Adrenal gland (tissue), 12 donors: ENCODE measurements around the gene FAS. TPM values are rescaled to one million over a fixed set of nuclear protein-coding genes. Genes with fewer than 3 reads are reported as not detected.

Experiments used
- DNase-seq, 7 donors: peaks; one replicate each; pipeline ENCODE4 v3.0.0-alpha.2; 2019 to 2020
- H3K27ac ChIP-seq, 5 donors: fragments of 200-600 bp; sonication (generic) in 4 of 5; 1 replicate in 3 of 5; 2 replicates in 2 of 5; pipeline versions ENCODE4 v1.5.1 to v1.8.0; 2016 to 2020; ENCODE audit warnings: mild to moderate bottlenecking in 1 of 5
- H3K27me3 ChIP-seq: fragments of 200-600 bp; 2 replicates; pipeline ENCODE4 v1.8.0; 2021
- H3K36me3 ChIP-seq, 2 donors: fragments of 200-600 bp; replicated peaks in 1 of 2; 1 replicate in 1 of 2; 2 replicates in 1 of 2; pipeline versions ENCODE4 v1.5.1 to v1.8.0; 2018 to 2022
- H3K4me1 ChIP-seq, 2 donors: fragments of 200-600 bp; replicated peaks in 1 of 2; 1 replicate in 1 of 2; 2 replicates in 1 of 2; pipeline versions ENCODE4 v1.5.1 to v1.8.0; 2018 to 2021
- H3K4me3 ChIP-seq, 4 donors: fragments of 200-600 bp; sonication (generic) in 3 of 4; one replicate each; pipeline ENCODE4 v1.5.1; 2016 to 2018
- H3K9me3 ChIP-seq, 3 donors: fragments of 200-600 bp; sonication (generic) in 1 of 3; replicated peaks in 1 of 3; 1 replicate in 2 of 3; 2 replicates in 1 of 3; pipeline versions ENCODE4 v1.5.1 to v1.8.0; 2016 to 2021
- POLR2A ChIP-seq, 2 donors: fragments of 450-650 bp; IDR thresholded peaks; one replicate each; pipeline ENCODE4 v1.6.1; 2017; ENCODE audit warnings: antibody characterized with exemption in 2 of 2, mild to moderate bottlenecking in 2 of 2, moderate library complexity in 1 of 2
- WGBS, 4 donors: extraction: QIAGEN DNeasy Blood & Tissue Kit in 2 of 4; methylation state at CpG; one replicate each; pipeline versions ENCODE4 v1.1.5 to v1.1.7; 2013 to 2017; 5-methylcytosine and 5-hydroxymethylcytosine counted together
- intact Hi-C, 2 donors: fragments of 100-400 bp; cut with DNase I; formaldehyde crosslinking; loops; one replicate each; pipeline versions ENCODE4 v1.14.1 to v1.15.0; 2022 to 2023
- polyA plus RNA-seq, 3 donors: library from polyadenylated mRNA; stranded (reverse); fragments of 200-250 nt in 2 of 3; fragments of 350-450 nt in 1 of 3; fragmentation: Illumina TruSeq in 1 of 3; extraction: RNeasy Lipid Tissue Mini Kit (QIAGEN cat#74804) in 1 of 3; gene quantifications; one replicate each; pipeline ENCODE4 v1.2.3, GENCODE V29; 2013 to 2014
- total RNA-seq, 9 donors: library from RNA; depleted of rRNA in 4 of 9; stranded (reverse); fragments of >200 nt in 4 of 9; fragments of 120-200 nt in 1 of 9; fragmentation: NEBNext Ultra II Directional in 1 of 9; extraction: Animal tissue kit (Norgen Biotek cat#: 25700) in 1 of 9; gene quantifications; one replicate each; pipeline versions ENCODE4 v1.1.0 to v1.2.4, GENCODE V29; 2013 to 2023
- TF ChIP-seq, protein P1 (sequence below), 6 experiments: fragments of 450-650 bp in 4 of 6; fragments of 200-600 bp in 2 of 6; sonication (generic) in 1 of 6; IDR thresholded peaks; 1 replicate in 5 of 6; 2 replicates in 1 of 6; pipeline versions ENCODE4 v1.5.1 to v1.8.0; 2016 to 2021; ENCODE audit warnings: antibody characterized with exemption in 6 of 6, mild to moderate bottlenecking in 2 of 6, moderate library complexity in 1 of 6
- donor health status: healthy with polysubstance abuse.
- donor health status: Bipolar disorder and iron deficiency.
- donor health status: DM: yes; HTN: yes; CAD: no.
- donor health status: DM: no; HTN: no; CAD: no.
- donor health status: DM: no; HTN: no; CAD: no.
- donor health status: DM: yes; HTN: yes; CAD: no.

Gene FAS
- total and polyA plus RNA-seq, 12 donors = 9.8 to 236 (median 49.5) TPM

GRCh38 chr10:88966797-88967196, 23.8 kb upstream of the FAS start:
- no peaks in the 10 kb centered on the region for H3K27me3 ChIP-seq
- no peak for DNase-seq
- 67 to 75% (median 70%) methylated on average over 3 of the region's 3 CpGs for WGBS, 4 donors
- H3K9me3 ChIP-seq = no peaks in the 10 kb centered on the region
- H3K27ac ChIP-seq = no peak overlapping the region
- TF ChIP-seq, protein P1, sequence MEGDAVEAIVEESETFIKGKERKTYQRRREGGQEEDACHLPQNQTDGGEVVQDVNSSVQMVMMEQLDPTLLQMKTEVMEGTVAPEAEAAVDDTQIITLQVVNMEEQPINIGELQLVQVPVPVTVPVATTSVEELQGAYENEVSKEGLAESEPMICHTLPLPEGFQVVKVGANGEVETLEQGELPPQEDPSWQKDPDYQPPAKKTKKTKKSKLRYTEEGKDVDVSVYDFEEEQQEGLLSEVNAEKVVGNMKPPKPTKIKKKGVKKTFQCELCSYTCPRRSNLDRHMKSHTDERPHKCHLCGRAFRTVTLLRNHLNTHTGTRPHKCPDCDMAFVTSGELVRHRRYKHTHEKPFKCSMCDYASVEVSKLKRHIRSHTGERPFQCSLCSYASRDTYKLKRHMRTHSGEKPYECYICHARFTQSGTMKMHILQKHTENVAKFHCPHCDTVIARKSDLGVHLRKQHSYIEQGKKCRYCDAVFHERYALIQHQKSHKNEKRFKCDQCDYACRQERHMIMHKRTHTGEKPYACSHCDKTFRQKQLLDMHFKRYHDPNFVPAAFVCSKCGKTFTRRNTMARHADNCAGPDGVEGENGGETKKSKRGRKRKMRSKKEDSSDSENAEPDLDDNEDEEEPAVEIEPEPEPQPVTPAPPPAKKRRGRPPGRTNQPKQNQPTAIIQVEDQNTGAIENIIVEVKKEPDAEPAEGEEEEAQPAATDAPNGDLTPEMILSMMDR (IDR thresholded peaks at IDR 0.05) = no peak
- TF ChIP-seq POLR2A (IDR thresholded peaks at IDR 0.05) = no peak
- peaks cover 14 to 39% of the 10 kb centered on the region in 2 donors for H3K4me1 ChIP-seq
- H3K4me3 ChIP-seq = no peak overlapping the region
- intact Hi-C loops = no loop called here
- no peaks in the 10 kb centered on the region for H3K36me3 ChIP-seq

DNA sequence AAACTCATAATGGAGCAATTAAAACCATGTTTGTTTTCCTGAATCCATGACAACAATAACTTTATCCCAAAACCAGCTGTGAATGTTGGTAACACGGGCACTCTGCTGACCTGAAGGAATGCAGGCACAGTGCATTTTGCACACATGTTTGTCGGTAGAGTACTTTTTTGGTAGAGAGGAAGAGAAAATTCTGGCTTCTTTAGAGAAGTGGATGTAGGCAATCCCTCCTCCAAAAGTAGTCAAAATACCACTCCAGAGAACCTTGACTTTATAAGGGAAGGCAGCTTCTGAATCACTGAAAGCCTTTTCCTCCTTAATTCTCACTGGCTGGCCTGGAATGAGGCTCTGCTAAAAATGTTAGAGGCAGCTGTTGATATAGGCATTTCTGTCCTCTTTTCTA, 22.2 kb upstream of the FAS start:
- Histone ChIP-seq H3K4me1 (peaks cover 14 to 41% of the 10 kb centered on the region in 2 donors), H3K4me3 (no peak overlapping the region), H3K27me3 (no peaks in the 10 kb centered on the region), H3K36me3 (no peaks in the 10 kb centered on the region), H3K9me3 (no peaks in the 10 kb centered on the region), H3K27ac (peak overlapping the region in 2 of 5 donors; percentile 17 to 36)
- WGBS, 4 donors = 48 to 69% (median 62%) methylated on average over 2 of the region's 2 CpGs
- no peak for DNase-seq
- no peak for TF ChIP-seq POLR2A (IDR thresholded peaks at IDR 0.05)
- TF ChIP-seq, protein P1 (IDR thresholded peaks at IDR 0.05) = no peak
- intact Hi-C loops = no loop called here

- intact Hi-C loops = no loop called here
- TF ChIP-seq, protein P1 (IDR thresholded peaks at IDR 0.05) = no peak
- no peak for TF ChIP-seq POLR2A (IDR thresholded peaks at IDR 0.05)
- no peak overlapping the region for H3K4me3 ChIP-seq
- no peak for DNase-seq
- H3K4me1 ChIP-seq = peaks cover 17 to 31% of the 10 kb centered on the region in 2 donors
- no peaks in the 10 kb centered on the region for H3K9me3 ChIP-seq
- no peaks in the 10 kb centered on the region for H3K27me3 ChIP-seq
- H3K27ac ChIP-seq = no peak overlapping the region
- WGBS, 4 donors = 60 to 70% (median 65%) methylated on average over 5 of the region's 5 CpGs
- H3K36me3 ChIP-seq = no peaks in the 10 kb centered on the region
Measured at GRCh38 chr10:88971221-88972061, 19.2 kb upstream of the FAS start.

GRCh38 chr10:88974012-88974411, 16.6 kb upstream of the FAS start:
- TF ChIP-seq, protein P1 (IDR thresholded peaks at IDR 0.05) = no peak
- Histone ChIP-seq H3K27me3 (no peaks in the 10 kb centered on the region), H3K9me3 (no peaks in the 10 kb centered on the region), H3K36me3 (no peaks in the 10 kb centered on the region), H3K4me1 (peaks cover 22 to 25% of the 10 kb centered on the region in 2 donors), H3K27ac (peak overlapping the region in 4 of 5 donors; percentile 17 to 78 (median 60)), H3K4me3 (peak overlapping the region in 1 of 4 donors; percentile 57)
- intact Hi-C loops = no loop called here
- no peak for DNase-seq
- WGBS, 4 donors = 64 to 74% (median 74%) methylated on average over 3 of the region's 3 CpGs
